NCI-H345 (cell line): ENCODE results near the gene DSE.
A peak's percentile ranks its signal among the peaks of the same experiment; 100 is the strongest.

Source experiments
- DNase-seq: peaks from one replicate; lab custom pipeline; 2025; lab: John Stamatoyannopoulos, UW

DSE gene

GRCh38 chr6:116449565-116449964 lies 78.8 kb downstream of the DSE start:
- no peak for DNase-seq

GRCh38 chr6:116450185-116450710 lies 79.5 kb downstream of the DSE start:
- DNase-seq, result no peak

GRCh38 chr6:116450769-116451740 lies 80.3 kb downstream of the DSE start:
- no peak for DNase-seq

- DNase-seq, result no peak
Observed at GRCh38 chr6:116451916-116452315, 81.2 kb downstream of the DSE start.

- DNase-seq, result no peak
Observed at GRCh38 chr6:116452531-116452930, 81.8 kb downstream of the DSE start.

- no peak for DNase-seq
Observed at GRCh38 chr6:116456106-116456505, 85.4 kb downstream of the DSE start.

- DNase-seq, result no peak
Observed at GRCh38 chr6:116456927-116457326, 86.2 kb downstream of the DSE start.

- no peak for DNase-seq
Observed at GRCh38 chr6:116458264-116458663, 87.5 kb downstream of the DSE start.

GRCh38 chr6:116459927-116460326 lies 89.2 kb downstream of the DSE start:
- DNase-seq, result no peak

GRCh38 chr6:116461331-116461931 lies 90.7 kb downstream of the DSE start, which contains the start of gene CALHM6:
Gene CALHM6, plus strand, starts transcription at chr6:116461375. Its CDS starts 555 bp downstream, at chr6:116461930.
- no peak for DNase-seq

- peak; percentile 31 for DNase-seq
Observed at GRCh38 chr6:116461932-116462885, 91.5 kb downstream of the DSE start.

GRCh38 chr6:116463301-116463700 lies 92.6 kb downstream of the DSE start:
- DNase-seq, result no peak

- DNase-seq, result no peak
Observed at GRCh38 chr6:116465246-116465645, 94.5 kb downstream of the DSE start.

- no peak for DNase-seq
Observed at GRCh38 chr6:116467096-116467495, 96.3 kb downstream of the DSE start.

- DNase-seq, result no peak
Observed at GRCh38 chr6:116467514-116467913, 96.8 kb downstream of the DSE start.

- no peak for DNase-seq
Observed at GRCh38 chr6:116468293-116468692, 97.5 kb downstream of the DSE start.

GRCh38 chr6:116471531-116471930 lies 100.8 kb downstream of the DSE start:
- no peak for DNase-seq

- DNase-seq, result no peak
Observed at GRCh38 chr6:116472706-116473105, 102.0 kb downstream of the DSE start.

- no peak for DNase-seq
Observed at GRCh38 chr6:116475141-116475540, 104.4 kb downstream of the DSE start.

GRCh38 chr6:116476002-116476678 lies 105.4 kb downstream of the DSE start:
- no peak for DNase-seq

GRCh38 chr6:116482780-116483179 lies 112.0 kb downstream of the DSE start:
- DNase-seq, result no peak
